ENCODE measurements around the gene CAPZA2. TPM values are rescaled to one million over a fixed set of nuclear protein-coding genes. Genes with fewer than 3 reads are reported as not detected.

The CAPZA2 gene
- total RNA-seq, 1 donor from 2014 or later = 69.8 TPM

DNA sequence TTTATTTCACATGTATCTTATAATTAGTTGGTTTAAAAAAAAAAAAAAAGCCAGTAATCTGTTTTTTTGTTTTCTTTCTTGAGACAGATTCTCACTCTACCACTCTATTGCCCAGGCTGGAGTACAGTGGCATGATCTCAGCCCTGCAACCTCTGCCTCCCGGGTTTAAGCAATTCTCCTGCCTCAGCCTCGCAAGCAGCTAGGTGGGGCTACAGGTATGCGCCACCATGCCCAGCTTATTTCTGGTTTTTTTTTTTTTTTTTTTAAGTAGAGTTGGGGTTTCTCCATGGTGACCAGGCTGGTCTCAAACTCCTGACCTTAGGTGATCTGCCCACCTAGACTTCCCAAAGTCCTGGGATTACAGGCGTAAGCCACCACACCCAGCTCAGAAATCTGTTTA lies 34.1 kb upstream of the CAPZA2 start:
- no peak for DNase-seq (ENCODE audit: low read depth)
- TF ChIP-seq, protein P1, sequence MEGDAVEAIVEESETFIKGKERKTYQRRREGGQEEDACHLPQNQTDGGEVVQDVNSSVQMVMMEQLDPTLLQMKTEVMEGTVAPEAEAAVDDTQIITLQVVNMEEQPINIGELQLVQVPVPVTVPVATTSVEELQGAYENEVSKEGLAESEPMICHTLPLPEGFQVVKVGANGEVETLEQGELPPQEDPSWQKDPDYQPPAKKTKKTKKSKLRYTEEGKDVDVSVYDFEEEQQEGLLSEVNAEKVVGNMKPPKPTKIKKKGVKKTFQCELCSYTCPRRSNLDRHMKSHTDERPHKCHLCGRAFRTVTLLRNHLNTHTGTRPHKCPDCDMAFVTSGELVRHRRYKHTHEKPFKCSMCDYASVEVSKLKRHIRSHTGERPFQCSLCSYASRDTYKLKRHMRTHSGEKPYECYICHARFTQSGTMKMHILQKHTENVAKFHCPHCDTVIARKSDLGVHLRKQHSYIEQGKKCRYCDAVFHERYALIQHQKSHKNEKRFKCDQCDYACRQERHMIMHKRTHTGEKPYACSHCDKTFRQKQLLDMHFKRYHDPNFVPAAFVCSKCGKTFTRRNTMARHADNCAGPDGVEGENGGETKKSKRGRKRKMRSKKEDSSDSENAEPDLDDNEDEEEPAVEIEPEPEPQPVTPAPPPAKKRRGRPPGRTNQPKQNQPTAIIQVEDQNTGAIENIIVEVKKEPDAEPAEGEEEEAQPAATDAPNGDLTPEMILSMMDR (IDR thresholded peaks at IDR 0.05; ENCODE audit: insufficient read depth, low read length, poor library complexity, severe bottlenecking) = no peak
- Histone ChIP-seq H3K4me3 (ENCODE audit: low read depth, low read length) (no peak overlapping the region), H3K36me3 (ENCODE audit: control insufficient read depth, insufficient read depth, low read length) (no peaks in the 10 kb centered on the region), H3K27me3 (ENCODE audit: control insufficient read depth, insufficient read depth, low read length) (no peaks in the 10 kb centered on the region)

DNA sequence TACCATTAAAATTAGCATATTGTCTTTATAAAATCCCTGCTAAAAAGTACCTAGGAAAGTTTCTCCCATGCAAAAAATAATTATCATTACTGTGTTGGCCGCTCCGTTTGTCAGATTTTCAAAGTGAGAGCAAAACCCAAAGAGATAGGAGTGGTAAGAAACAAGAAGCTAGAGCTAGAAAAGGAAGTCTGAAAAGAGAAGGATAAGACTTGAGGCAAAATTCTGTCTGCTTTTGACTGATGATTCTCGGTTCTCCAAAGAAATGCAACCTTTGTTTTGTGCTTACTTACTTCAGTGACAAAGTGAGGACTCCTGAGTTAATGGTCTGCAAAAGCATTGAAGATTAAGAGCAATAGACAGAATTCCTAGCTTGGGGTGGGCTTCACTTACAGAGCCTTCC lies 33.3 kb upstream of the CAPZA2 start:
- TF ChIP-seq, protein P1 (IDR thresholded peaks at IDR 0.05; ENCODE audit: insufficient read depth, low read length, poor library complexity, severe bottlenecking) = no peak

DNA sequence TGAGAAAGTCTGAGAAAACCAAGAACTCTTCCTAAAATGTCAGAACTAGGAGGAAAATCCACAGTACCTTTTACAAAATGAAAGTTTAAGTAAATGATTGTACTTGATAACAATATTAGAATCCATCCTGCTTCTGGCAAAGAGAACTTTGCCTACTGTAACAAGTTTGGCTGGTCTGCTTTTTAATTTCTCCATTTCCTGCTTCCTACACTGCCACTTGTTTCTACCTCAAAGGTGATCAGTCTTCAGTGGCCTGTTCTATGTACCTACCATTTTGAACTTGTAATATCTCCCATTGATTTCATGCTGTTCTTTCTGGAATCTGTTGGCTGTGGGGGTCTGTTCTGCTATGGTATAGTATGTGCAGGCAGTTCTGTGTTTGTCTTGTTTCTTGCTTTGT lies 32.9 kb upstream of the CAPZA2 start:
- H3K36me3 ChIP-seq (ENCODE audit: control insufficient read depth, insufficient read depth, low read length) = no peaks in the 10 kb centered on the region
- H3K4me3 ChIP-seq (ENCODE audit: low read depth, low read length) = no peak overlapping the region
- H3K27me3 ChIP-seq (ENCODE audit: control insufficient read depth, insufficient read depth, low read length) = no peaks in the 10 kb centered on the region
- TF ChIP-seq, protein P1 (IDR thresholded peaks at IDR 0.05; ENCODE audit: insufficient read depth, low read length, poor library complexity, severe bottlenecking) = no peak
- DNase-seq (ENCODE audit: low read depth) = no peak

More for the DNA sequence above, 33.3 kb upstream of the CAPZA2 start:
- Histone ChIP-seq H3K27me3 (ENCODE audit: control insufficient read depth, insufficient read depth, low read length) (no peaks in the 10 kb centered on the region), H3K4me3 (ENCODE audit: low read depth, low read length) (no peak overlapping the region), H3K36me3 (ENCODE audit: control insufficient read depth, insufficient read depth, low read length) (no peaks in the 10 kb centered on the region)
- no peak for DNase-seq (ENCODE audit: low read depth)

DNA sequence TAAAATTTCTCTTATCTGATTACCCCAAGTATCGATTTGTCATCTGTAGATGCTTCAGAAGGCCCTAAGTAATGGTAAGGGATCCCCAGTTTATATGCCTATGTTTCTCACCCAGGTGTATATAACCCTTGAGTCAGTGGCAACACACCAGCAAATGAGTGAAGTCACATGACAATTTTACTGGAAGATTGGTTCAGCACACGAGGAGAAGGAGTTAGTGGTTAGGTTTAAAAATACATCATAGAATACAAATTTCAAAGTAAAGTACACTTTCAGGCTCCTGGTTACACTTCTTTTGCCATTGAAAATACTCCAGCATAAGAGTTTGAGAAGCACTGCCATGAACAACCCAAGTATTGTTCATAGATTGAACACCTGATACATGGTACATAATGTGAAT lies 29.7 kb upstream of the CAPZA2 start:
- Histone ChIP-seq H3K4me3 (ENCODE audit: low read depth, low read length) (no peak overlapping the region), H3K36me3 (ENCODE audit: control insufficient read depth, insufficient read depth, low read length) (no peaks in the 10 kb centered on the region), H3K27me3 (ENCODE audit: control insufficient read depth, insufficient read depth, low read length) (no peaks in the 10 kb centered on the region)
- no peak for DNase-seq (ENCODE audit: low read depth)
- TF ChIP-seq, protein P1 (IDR thresholded peaks at IDR 0.05; ENCODE audit: insufficient read depth, low read length, poor library complexity, severe bottlenecking) = no peak

DNA sequence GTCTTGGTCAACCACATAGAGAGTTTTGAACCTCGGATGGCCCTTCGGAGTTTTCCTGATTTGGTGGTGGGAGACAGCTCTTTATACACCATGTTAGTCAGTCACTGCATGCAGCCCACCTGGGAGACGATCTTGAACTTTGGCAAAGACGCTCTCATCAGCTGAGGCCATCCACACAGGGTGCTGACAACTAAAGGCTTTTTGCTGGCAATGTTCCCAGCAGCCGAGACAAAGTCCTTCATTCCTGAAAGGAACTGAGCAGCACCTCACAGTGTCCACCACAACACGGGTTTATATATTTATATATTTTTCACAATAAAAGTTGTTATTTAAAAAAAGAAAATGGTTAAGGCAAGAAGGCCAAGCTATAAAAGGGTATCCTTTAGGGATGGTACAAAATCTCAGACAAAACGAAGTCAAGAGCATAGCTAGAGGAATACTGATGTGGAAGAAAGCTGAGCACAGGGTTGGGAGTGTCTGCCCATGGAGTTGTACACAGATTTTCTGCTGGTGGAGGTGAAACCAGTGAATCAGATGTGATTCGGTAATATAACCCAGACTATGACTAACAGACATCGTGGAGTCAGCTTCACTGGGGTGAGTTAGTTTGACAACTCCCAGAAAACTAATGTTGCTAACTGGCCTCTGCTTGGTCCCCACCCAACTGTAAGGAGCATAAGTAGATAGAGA lies 27.4 kb upstream of the CAPZA2 start:
- no peaks in the 10 kb centered on the region for H3K27me3 ChIP-seq (ENCODE audit: control insufficient read depth, insufficient read depth, low read length)
- TF ChIP-seq, protein P1 (IDR thresholded peaks at IDR 0.05; ENCODE audit: insufficient read depth, low read length, poor library complexity, severe bottlenecking) = no peak
- no peaks in the 10 kb centered on the region for H3K36me3 ChIP-seq (ENCODE audit: control insufficient read depth, insufficient read depth, low read length)
- peak; percentile 10 for DNase-seq (ENCODE audit: low read depth)
- H3K4me3 ChIP-seq (ENCODE audit: low read depth, low read length) = no peak overlapping the region

DNA sequence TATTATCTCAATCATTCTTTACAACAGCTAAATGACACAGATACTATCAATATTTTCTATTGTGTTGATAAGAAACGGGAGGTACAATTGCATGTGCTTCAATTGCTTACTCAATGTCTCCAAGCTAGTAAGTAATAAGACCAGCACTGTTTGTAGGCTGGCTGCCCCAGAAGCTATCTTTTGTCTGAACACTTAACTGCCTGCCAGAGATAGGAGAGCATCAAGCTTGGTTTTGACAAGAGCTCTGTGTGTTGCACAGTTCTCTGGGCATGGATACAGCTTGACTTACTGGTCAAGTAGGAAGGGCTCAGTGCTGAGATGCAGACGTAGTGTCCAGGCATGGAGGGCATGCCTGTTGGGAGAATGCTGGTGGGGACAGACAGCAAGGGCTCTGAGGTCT lies 26.3 kb upstream of the CAPZA2 start:
- Histone ChIP-seq H3K27me3 (ENCODE audit: control insufficient read depth, insufficient read depth, low read length) (no peaks in the 10 kb centered on the region), H3K4me3 (ENCODE audit: low read depth, low read length) (no peak overlapping the region), H3K36me3 (ENCODE audit: control insufficient read depth, insufficient read depth, low read length) (no peaks in the 10 kb centered on the region)
- TF ChIP-seq, protein P1 (IDR thresholded peaks at IDR 0.05; ENCODE audit: insufficient read depth, low read length, poor library complexity, severe bottlenecking) = no peak
- no peak for DNase-seq (ENCODE audit: low read depth)

Data from kidney epithelial cell (primary cell).